Activated CD8-positive, alpha-beta memory T cell treated with anti-CD3 and anti-CD28 coated beads for 24 hours (primary cell): ENCODE measurements around the gene ZNF619.

Source experiments
- DNase-seq: peaks from one replicate; pipeline ENCODE4 v3.0.0-alpha.2; 2020

ZNF619 gene

DNA sequence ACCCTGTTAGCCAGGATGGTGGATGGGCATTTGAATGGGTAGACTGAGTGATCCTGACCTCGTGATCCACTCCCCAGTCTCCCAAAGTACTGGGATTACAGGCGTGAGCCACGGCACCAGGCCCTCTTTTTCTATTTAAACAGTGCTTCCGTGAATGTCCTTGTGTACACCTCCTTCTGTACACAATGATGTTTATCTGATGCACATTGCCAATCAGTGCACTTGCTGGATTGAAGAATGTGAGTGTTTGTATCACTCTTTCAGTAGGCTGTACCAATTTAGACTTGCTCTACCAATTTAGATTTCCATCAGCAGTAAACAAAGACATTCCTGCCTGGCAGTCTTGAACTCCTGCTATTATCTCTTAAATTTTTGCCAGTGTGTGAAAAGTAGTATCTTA, 8.9 kb upstream of the ZNF619 start:
- DNase-seq = no peak

DNA sequence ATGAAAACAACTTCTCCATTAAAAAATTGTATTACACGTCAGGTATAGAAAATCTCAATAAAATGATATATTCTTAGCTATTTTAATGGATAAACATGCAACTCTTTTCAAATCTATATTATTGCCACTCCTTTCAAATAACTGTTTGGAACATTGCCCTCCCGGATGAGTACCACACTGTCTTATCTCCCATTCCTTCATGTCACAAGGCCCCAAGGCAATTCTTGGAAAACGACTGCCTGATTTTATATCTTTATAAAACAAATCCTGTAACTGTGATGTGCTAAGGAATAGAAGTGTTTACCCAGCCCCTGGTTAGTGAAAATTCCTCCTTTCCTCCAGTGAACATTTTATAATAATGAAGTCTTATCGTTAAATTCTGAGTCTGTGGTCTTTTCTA, 6.2 kb upstream of the ZNF619 start:
- DNase-seq = no peak

DNA sequence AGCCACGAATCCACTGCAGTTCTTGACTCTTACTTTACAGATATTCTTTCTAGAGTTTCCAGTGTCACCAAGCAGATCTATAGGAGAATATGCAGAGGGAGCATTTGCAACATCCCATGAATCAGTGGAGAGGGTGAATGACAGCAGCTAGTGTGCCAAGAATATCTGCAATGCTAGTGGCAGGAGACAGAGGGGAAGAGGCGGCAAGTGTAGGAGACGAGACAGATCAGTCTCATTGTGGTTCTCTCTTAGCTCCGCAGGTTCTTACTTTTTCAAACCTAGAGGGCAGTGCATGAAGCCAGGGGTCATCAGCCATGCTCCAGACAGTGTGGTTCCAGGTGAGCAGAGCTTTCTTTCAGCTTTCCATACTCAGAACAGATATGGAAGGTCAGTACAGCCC, 744 bp downstream of the ZNF619 start:
- DNase-seq = no peak

DNA sequence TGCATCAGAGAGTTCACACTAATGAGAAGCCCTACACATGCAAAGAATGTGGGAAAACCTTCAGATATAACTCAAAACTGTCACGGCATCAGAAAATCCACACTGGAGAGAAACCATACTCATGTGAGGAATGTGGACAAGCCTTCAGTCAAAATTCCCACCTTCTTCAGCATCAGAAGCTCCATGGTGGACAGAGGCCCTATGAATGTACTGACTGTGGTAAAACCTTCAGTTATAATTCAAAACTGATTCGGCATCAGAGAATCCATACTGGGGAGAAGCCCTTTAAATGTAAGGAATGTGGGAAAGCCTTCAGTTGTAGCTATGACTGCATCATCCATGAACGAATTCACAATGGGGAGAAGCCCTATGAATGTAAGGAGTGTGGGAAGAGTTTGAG, 10.2 kb downstream of the ZNF619 start:
- DNase-seq = no peak

DNA sequence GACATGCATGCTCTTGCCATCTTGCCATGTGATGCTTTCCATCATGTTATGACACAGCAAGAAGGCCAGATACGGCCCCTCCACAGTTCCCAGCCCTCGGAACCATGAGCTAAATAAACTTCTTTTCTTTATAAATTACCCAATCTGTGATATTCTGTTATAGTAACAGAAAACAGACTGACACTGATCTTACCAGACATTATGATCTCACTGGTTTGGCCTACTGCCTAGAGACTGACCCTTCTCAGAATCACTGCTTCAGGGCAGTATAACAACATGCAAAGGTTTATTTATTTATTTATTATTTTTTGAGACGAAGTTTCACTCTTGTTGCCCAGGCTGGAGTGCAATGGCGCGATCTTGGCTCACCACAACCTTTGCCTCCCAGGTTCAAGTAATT, 14.0 kb downstream of the ZNF619 start:
- no peak for DNase-seq

DNA sequence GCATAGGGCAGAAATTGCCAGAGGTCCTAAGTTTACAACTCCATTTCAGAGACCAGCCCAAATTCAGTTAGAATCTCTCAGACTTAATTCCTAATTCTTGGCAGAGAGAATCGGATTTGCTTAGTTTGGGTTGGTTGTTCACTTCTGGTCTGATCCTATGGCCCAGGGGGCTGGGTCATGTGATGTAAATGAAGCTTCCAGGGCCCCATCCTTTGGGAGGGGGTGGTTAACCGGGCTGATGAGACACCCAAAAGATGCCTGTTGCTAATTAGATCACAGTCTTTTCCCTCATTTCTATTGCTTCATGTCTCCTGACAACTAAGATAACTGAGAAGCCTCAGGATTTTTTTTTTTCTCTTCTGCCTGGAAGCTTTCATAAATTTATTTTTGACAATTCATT, 17.8 kb downstream of the ZNF619 start:
- no peak for DNase-seq

DNA sequence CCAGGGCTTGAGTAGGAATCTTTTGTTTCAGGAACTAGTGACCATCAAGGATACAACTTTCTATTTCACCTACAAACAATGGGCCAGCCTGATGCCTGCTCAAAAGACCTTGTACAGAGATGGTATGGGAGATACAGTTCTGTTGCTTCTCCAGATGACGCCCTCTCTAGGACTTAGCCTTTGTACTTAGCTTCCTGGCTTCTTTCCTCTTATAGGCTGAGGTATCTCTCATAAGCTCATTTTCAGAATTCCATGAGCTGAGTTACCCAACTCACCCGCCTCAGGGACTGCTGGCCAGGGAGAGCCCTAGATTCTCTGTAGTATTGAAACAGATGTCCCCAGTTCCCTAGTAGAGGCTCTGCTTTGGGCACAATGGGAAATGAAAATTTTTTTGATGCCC, 20.4 kb downstream of the ZNF619 start:
- DNase-seq = no peak

DNA sequence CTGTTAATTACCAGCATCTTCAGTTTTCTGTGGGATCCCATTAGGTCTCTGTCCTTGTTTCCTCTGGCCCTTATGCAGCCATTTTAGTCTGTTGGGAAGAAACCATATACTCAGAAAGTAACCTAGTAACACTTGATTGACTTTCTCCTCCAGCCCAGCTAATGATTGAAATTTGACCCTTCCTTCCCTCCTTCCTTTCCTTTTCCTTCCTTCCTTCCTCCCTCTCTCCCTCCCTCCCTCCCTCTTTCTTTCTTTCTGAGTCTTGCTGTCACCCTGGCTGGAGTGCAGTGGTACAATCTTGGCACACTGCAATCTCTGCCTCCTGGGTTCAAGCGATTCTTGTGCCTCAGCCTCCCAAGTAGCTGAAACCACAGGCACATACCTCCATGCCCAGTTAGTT, 23.0 kb downstream of the ZNF619 start:
- no peak for DNase-seq

DNA sequence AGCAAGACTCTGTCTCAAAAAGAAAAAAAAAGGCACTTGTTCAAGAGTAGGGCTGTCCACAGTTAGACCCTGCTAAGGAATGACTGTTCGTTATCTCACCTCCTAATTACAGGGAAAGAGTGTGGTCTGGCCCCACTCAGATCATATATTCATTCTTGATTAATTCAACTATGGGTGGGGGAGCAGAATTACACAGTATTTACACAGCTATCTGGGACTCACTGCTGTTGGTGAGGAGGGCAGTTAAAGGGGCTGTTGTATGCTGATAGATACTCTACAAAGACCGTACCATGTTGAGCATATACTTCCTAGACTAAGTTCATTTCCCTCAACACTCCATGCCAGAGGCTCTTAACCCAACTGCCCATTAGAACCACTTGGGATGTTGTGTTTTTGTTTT, 25.1 kb downstream of the ZNF619 start:
- no peak for DNase-seq

DNA sequence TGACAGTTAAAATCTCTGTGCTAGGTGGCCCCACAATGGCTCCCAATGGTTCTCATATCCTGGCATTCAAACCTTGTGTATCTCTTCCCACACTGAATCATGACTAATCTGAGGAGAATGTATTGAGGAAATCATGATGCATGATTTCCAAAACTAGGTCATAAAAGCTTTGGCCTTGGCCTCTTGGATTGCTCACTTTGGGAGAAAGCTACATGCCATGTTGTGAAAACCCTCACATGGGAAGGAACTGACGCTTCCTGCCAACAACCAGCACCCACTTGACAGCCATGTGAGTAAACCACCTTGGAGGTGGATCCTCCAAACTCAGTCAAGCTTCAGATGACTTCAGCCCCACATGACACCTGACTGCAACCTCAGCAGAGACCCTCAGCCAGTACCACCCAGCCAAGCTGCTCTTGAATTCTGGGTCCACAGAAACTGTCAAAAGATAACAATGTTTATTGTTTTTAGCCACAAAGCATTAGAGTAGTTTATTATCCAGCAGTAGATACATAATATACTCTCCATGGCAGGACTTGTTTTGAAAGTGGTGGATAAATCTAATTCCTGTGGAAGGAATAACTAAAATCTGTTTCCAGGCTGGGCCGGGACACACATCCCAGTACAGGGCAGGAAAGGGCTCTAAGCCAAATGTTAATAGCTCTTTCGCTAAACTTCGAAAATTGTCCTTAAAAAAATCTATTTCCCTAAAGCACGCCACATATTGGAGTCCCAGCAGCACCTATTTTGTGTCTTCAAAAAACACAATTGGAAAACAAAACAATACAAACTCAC, 27.9 kb downstream of the ZNF619 start:
- no peak for DNase-seq

DNA sequence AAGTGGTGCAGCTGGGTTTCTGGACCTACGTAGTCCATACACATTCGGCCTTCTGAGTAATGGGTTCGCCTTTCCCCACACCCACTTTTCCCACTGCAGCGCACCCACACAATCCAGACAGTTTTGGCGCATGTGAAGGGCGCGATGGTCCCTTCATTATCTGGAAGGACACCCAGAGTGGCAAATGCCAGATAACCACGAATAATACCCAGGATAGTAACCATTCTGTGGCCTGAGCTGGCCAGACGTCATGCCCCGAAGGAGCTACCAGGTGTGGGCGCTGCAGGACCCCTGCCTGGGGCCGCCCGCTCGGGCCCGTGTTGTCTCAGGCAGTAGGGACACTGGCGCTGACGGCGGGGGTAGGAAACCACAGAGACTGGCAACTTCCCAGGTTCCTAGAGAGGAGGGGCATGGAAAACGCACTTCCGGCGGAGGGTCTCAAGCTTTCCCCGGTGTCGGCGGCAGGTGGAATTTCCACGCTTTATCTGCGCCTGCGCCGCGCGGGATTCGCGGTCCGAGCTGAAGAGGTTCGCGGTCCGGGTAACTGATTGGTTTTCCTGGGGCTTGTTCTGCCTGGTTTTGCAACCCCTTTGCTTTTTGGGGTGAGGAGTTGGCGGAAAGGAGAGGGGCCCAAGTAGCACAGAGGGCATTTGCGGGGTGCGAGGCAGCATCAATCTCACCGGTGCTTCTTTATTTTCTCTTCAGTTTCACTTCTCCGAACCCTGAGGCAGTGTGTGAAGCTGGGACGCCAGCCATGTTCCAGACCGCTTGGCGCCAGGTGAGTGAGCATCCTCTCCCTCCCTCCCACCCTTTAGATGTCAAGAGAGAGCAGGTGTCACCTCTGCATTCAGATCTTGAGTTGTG, 28.9 kb downstream of the ZNF619 start, which contains the start of gene ZNF620:
ZNF620 (plus strand) TSS at position 441 of the 864 bp plus-strand sequence; CDS start at position 755, 314 bp downstream.
- DNase-seq = peak; percentile 81

DNA sequence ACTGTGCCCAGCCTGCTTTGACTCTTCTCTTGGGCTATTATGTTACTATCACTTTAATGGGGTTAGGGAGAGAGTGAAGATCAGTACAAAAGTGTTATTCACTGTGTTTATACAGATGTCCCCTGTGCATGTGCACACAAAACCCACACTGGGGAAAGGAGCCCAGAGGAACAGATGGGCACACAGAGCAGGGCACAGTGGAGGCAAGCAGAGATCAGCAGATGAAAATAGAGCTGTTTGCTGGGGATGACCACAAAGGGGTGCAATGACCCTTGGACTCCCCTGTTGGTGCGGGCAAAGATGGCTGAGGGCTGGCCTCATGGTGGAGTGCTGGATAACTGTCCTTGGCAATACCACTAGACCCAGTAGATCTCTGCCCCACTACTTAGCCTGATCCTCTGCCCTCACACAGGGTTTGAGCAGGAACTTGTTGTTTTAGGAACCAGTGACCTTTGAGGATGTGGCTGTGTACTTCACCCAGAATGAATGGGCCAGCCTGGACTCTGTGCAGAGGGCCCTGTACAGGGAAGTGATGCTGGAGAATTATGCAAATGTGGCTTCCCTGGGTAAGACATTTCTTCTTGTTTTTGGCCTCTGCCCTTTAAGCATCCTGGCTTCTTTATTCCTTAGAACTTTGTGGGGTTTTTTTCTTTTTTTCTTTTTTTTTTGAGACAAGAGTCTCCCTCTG, 34.3 kb downstream of the ZNF619 start:
- no peak for DNase-seq

DNA sequence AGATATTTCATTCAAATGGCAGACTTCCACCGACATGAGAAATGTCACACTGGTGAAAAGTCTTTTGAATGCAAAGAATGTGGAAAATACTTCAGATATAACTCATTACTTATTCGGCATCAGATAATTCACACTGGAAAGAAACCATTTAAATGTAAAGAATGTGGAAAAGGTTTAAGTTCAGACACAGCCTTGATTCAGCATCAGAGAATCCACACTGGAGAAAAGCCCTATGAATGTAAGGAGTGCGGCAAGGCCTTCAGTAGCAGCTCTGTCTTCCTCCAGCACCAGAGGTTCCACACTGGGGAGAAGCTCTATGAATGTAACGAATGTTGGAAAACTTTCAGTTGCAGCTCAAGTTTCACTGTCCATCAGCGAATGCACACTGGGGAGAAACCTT, 39.3 kb downstream of the ZNF619 start:
- DNase-seq = no peak

DNA sequence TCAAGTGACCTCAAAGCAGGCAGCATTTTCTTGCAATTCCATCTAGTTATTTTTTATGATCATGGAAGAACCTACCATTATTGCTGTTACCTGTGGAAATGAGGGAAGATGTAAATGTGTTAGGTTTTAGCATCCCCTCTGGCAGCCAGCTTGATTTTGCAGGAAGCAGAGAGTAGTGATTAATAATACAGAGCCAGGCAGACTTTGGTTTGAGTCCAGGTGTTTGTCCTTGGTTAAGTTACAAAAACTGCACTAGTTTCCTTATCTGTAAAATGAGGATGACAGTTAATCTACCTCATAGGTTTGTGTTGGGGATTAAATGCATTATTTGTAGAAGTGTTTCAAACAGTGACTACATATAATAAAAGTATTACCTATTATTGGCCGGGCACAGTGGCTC, 41.1 kb downstream of the ZNF619 start:
- no peak for DNase-seq

DNA sequence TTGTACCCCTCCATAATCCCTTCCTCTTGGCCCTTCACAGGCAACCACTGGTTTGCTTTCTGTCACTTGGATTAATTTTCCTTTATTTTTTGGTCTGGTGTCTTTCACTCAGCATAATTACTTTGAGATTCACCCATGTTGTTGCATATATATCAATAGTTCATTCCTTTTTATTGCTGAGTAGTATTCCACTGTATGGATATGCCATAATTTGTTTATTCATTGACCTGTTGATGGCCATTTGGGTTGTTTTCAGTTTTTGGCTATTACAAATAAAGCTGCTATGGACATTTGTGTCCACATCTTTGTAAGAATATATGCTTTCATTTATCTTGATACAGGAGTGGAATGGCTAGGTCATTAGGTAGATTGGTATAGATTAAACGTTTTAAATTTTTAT, 41.9 kb downstream of the ZNF619 start:
- DNase-seq = no peak

DNA sequence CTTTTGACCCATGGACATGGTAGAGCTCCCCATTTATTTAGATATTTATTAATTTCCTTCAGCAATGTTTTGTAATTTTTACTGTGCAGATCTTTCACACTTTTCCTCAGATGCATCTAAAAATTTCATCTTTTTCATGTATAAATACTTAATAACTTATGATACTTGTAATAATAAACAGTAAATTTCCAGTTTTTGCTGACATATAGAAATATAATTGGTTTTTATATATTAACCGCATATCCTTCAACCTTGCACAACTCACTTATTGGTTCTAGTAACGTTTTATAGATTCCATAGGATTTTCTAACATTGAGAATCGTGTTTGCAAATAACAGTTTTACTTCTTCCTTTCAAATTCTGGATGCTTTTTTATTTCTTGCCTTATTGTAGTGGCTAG, 44.3 kb downstream of the ZNF619 start:
- DNase-seq = no peak

DNA sequence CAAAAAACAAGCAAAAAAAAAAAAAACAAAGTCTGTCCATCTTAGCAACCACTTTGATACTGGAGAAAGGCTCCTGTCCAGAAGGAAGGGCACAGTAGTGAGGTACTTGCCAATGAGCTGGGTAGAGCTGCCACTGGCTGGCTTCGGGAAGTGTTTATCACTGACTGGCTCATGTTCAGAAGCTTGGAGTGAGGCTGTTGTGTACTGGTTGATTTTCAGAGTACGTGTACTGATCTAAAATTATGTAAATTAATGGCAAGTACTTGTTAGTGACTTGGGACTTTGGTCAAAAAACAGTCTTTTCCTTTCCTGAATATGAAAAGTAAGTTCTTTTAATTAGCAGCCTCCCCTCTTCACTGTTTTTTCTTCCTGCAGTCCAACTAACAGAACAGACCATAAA, 46.9 kb downstream of the ZNF619 start:
- DNase-seq = no peak

DNA sequence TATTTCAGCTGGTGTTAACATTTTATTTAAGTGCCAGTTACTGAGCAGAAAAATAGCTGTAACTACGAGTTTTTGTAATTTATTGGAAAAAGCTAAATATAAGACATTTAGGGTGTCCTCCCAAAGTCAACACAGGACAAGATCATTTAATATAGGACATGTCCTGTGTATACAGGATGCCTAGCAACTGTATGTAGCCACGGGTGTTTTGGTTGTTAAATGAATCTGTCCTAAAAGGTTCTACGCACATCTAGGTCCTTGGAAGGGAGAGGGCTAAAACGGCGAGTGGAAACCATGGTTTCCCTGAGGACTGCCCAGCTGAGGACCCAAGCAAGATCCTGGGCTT, 47.3 kb downstream of the ZNF619 start:
- no peak for DNase-seq

DNA sequence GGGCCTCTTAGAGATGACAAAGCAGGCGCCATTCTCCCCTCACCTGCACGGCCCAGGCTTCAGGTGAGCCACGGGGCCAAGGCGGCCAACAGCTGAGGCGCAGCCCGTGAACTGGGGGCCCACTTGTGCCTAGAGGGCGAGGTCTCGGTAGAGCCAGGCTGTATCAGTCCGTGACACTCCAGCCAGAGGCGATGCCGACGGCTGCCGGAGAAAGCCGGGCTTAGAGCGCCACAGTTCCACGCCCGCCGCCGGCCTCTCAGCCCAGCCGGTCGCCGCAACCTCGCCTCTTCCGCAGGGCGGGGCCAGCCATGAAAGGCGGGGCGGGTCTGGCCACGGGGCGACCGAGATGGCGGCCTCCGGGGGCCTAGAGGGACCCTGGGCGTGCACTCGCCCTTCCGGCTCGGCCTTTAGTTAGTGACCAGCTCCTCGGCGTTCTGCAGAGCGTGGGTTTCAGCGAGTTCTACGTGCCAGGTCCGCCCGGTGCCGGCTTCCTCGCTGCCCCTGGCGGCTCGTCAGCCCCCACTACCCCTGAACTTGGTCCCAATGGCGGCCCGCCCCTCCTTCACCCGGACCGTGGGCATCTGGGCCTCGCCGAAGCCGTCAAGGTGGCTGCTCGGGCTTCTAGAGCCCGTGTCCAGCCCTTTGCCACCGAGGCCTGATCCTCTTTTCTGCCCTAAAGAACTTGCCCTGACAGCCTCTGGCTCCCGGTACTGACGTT, 47.8 kb downstream of the ZNF619 start, which contains the start of gene ZNF621:
ZNF621 (plus strand) TSS at position 393 of the 718 bp plus-strand sequence. CDS start 881 bp downstream, outside the sequence.
- DNase-seq = peak; percentile 95

DNA sequence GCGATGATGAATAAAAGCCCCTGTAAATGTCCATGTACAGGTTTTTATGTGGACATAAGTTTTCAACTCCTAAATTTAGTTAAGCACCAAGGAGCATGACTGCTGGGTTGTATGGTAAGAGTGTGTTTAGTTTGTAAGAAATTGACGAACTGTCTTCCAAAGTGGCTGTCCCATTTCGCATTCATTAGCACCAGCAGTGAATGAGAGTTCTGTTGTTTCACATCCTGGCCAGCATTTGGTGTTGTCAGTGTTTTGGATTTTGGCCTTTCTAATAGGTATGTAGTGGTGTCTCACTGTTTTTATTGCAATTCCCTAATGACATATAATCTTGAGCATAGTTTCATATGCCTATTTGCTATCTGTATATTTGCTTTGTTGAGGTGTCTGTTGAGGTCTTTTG, 51.5 kb downstream of the ZNF619 start:
- no peak for DNase-seq

DNA sequence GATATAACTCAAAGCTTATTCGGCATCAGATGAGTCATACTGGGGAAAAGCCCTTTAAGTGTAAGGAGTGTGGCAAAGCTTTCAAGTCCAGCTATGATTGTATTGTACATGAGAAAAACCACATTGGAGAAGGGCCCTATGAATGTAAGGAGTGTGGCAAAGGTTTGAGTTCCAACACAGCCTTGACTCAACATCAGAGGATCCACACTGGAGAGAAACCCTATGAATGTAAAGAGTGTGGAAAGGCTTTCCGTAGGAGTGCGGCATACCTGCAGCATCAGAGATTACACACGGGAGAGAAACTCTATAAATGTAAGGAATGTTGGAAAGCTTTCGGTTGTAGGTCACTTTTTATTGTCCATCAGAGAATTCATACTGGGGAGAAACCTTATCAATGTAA, 55.3 kb downstream of the ZNF619 start:
- DNase-seq = no peak

DNA sequence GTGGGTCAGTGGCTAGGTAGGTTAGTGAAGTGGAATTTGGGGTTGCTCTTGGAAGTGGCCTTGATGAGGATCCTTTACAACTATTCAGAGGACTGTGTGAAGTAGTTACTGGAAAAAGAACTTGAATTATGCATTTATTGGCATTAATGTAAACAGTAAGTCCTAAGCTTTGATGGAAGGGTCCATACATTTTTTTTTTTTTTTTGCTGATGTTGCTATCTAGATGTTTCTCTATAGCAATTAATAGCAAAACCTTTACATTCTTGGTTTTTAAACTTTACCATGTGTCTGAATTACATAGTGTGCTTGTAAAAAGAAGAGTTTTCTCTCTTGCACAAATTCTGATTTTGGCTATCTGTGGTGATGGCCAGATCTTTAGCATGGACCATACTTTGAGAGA, 57.4 kb downstream of the ZNF619 start:
- no peak for DNase-seq
